NCI-H460 (cell line): Measurements from ENCODE around the gene POU6F1. TPM values are rescaled to one million over a fixed set of nuclear protein-coding genes. Genes with fewer than 3 reads are reported as not detected.
"Not testable (repeated sequence)": the region's sequence is repeated elsewhere in the genome, so short reads cannot be mapped to it uniquely, and the experiment has no call there.

ENCODE experiments used
- DNase-seq: peaks from one replicate; pipeline ENCODE4 v3.0.0-alpha.2; 2016; ENCODE audit warnings: low read depth; ENCODE audit errors: extremely low read depth
- total RNA-seq: library from RNA; depleted of rRNA; stranded (reverse); fragments of >200 nt; shearing (Covaris generic); gene quantifications from 2 replicates; pipeline ENCODE4 v1.2.3, GENCODE V29; 2014

The POU6F1 gene
- total RNA-seq, 1 experiment from 2014 or later, result 4.7 TPM

DNA sequence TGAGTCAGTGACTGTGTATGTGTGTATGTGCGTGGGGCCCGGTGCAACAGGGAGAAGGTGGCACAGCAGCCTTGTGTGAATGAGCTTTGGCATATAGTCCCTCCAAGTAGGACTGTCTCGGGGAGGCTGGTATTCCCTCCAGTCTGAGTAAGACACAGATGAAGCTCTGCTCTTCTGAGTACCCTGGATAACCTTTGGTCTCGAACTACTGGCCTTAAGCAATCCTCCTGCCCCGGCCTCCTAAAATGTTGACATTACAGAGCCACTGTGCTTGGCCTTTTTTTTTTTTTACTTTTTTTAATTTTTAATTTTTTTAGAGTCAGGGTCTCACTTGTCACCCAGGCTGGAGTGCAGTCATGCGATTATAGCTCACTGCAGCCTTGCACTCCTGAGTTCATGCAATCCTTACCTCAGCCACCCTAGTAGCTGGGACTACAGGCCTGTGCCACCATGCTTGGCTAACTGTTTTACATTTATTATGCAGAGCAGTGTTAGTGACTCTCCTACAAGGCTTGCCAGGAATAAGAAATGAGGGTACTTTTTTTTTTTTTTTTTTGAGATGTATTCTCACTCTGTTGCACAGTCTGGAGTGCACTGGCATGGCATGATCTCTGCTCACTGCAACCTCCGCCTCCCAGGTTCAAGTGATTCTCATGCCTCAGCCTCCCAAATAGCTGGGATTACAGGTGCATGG is 11.4 kb upstream of the POU6F1 start:
- no peak for DNase-seq

GRCh38 chr12:51227962-51228361 is 10.1 kb upstream of the POU6F1 start:
- DNase-seq, result no peak

DNA sequence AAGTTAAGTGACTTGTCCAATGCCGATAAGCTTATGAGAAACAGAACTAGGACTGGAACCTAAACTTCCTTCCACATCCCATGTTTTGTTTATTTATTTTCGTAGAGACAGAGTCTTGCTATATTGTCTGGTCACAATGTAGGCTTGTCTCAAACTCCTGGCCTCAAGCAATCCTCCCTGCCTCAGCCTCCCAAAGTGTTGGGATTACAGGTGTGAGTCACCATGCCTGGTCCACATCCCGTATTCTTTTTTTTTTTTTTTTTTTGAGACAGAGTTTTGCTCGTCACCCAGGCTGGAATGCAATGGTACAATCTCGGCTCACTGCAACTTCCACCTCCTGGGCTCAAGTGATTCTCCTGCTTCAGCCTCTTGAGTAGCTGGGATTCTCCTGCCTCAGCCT is 9.2 kb upstream of the POU6F1 start:
- not testable (repeated sequence) for DNase-seq

GRCh38 chr12:51225771-51226170 is 7.9 kb upstream of the POU6F1 start:
- no peak for DNase-seq

DNA sequence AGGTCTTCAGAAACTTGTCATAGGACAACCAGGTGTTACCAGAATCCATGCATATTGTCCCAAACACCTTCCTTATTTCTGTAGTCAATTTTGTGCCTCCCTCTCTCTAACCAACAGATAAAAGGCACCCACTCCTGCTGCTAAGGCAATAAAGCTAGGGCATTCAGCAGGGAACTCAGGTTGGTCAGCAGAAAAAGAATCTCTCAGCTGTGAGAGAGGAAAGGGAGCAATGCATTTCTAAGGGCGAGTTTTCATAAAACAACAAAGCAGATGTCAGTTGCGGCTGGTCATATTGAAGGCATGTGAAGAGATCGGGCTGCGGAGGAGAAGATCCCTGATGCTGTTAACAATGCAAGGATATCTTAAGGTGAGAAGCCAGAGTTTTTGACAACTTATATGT is 7.4 kb upstream of the POU6F1 start:
- DNase-seq, result no peak

DNA sequence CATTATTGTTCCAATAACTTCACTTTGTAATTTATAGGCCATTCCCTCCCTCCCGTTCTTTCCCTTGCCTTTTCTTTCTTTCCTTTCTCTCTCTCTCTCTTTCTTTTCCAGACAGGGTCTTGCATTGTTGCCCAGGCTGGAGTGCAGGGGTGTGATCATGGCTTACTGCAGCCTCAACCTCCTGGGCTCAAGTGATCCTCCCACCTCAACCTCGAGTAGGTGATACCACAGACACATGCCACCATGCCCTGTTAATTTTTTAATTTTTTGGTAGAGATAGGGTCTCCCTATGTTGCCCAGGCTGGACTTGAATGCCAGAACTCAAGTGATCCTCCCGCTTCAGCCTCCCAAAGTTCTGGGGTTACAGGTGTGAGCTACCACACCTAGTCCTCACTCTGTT is 6.8 kb upstream of the POU6F1 start:
- no peak for DNase-seq

GRCh38 chr12:51222461-51222860 is 4.6 kb upstream of the POU6F1 start:
- DNase-seq, result no peak

DNA sequence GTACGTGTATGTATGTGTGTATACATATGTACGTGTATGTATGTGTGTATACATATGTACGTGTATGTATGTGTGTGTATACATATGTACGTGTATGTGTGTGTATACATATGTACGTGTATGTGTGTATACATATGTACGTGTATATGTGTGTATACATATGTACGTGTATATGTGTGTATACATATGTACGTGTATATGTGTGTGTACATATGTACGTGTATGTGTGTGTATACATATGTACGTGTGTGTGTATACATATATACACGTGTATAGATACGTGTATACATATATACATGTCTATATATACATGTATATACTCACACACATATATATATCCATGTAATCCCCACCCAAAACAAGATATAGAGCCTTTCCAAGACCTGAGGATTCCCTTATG is 2.0 kb upstream of the POU6F1 start:
- DNase-seq, result not testable (repeated sequence)

GRCh38 chr12:51219322-51219721 is 1.5 kb upstream of the POU6F1 start:
- no peak for DNase-seq

DNA sequence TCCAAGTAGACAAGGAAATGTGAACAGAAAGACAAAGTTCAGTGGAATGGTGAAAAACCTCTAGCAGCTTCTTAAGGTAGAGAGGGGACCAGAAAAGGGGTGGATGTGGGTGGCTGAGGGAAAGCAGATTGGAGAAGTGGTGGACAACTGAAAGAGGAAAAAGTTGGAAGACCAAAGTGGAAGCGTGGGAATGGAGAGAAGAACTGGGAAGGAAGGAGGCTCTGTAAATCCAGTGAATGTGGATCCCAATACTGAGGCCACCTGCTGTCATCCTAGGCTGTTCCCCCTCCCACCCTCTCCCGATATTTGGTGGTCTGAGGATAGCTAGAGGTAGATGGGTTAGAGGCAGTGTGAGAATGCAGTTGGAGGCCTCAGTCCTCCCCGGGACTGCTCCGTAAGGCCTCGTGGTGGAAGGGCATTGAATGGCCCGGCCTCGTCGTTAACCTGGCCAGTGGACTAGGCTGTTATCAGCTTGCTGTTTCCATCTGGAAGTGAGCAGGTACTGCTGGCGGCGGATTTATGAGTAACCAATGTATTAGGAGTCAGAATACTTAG is 822 bp upstream of the POU6F1 start:
- no peak for DNase-seq

GRCh38 chr12:51217133-51217967 is 512 bp downstream of the POU6F1 start:
- DNase-seq, result no peak

- DNase-seq, result no peak
Observed at GRCh38 chr12:51216642-51217041, 1.2 kb downstream of the POU6F1 start.

GRCh38 chr12:51214895-51215294 is 3.0 kb downstream of the POU6F1 start:
- no peak for DNase-seq

- DNase-seq, result no peak
Observed at GRCh38 chr12:51210690-51211395, 7.0 kb downstream of the POU6F1 start.

GRCh38 chr12:51209259-51209658 is 8.6 kb downstream of the POU6F1 start:
- DNase-seq, result no peak

DNA sequence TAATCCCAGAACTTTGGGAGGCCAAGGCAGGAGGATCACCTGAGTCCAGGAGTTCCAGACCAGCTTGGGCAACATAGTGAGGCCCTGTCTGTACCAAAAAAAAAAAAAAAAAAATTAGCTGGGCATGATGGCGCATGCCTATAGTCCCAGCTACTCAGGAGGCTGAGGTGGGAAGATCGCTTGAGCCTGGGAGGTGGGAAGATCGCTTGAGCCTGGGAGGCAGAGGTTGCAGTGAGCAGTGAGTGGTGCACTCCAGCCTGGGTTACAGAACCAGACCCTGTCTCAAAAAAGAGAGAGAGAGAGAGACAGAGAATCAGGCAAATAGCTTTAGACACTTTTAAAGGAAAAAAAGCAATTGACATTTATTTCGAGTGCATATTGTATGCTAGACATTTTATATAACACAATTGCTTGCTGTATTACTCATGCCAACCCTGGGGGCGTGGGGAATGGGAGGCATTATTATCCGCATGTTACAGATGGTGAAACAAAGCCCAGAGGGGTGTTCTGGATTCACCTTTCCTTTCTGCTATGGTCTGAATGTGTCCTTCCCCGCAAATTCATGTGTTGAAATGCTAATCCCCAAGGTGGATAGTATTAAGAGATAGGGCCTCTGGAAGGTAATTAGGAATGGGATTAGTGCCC is 9.7 kb downstream of the POU6F1 start:
- no peak for DNase-seq

DNA sequence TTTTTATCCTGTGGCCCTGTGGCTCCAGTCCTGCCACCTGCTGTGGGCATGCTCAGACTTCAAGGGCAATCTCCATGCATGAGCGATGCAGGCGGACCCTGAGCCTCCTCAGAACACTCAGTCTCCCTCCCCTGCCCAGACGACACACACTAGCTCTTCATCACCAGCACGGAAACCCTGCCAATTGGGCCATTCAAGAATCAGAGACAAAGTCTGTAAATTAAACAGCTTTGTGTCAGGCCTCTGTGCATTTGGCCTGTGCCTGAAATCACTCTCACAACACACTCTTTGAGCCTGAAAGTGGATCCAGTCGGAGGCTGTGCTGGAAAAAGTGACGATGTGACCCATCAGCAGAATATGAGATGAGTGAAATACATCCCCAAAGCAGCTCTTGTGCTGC is 12.5 kb downstream of the POU6F1 start:
- no peak for DNase-seq

DNA sequence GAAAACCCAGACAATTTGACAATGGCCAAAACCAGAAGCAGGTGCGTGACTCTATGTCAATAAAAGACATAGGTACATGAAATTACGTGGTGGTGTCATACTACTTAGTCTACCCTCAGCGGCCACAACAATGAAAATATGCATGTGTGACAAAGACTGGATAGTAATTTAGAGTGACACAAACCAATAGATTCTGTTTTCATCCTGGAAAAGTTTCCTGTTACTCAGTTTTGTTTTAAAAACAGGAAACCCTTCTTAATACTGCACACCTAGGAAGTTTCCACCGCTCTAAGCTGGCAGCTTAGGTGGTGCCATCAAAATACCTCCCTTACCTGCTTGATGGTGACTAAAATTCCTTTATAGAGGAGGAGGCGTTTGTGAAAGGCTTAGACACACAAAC is 15.1 kb downstream of the POU6F1 start:
- DNase-seq, result no peak

DNA sequence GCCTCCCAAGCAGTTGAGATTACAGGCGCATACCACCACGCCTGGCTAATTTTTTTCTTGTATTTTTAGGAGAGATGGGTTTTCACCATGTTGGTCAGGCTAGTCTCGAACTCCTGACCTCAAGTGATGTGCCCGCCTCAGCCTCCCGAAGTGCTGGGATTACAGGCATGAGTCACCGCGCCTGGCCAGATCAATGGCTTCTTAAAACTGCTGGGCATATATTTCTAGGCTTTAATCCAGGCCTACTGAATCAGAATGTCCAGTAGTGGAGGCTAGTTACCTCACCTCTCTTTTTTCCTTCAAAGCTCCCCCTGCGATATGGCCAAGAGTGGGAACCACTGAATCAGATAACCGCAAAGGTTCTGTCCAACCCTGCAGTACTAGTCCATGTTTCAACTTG is 17.1 kb downstream of the POU6F1 start:
- DNase-seq, result no peak

GRCh38 chr12:51200156-51200555 is 17.7 kb downstream of the POU6F1 start:
- no peak for DNase-seq
